Neural progenitor cell (in vitro differentiated cells): Measurements from ENCODE around the gene NODAL. TPM values are rescaled to one million over a fixed set of nuclear protein-coding genes. Genes with fewer than 3 reads are reported as not detected.

Experiments used
- DNase-seq: peaks from one replicate; pipeline ENCODE4 v3.0.0-alpha.2; 2016; ENCODE audit warnings: low spot score
- H2AFZ ChIP-seq: fragments of 200-600 bp; sonication (generic); replicated peaks from 2 replicates; pipeline ENCODE4 v1.6.1; 2016; ENCODE audit warnings: antibody characterized with exemption
- H3F3A ChIP-seq: fragments of 200-600 bp; sonication (generic); 2 replicates; pipeline ENCODE4 v1.6.1; 2016; ENCODE audit warnings: antibody characterized with exemption, low read depth
- H3K27ac ChIP-seq: fragments of 200-600 bp; sonication (generic); 2 replicates; pipeline ENCODE4 v1.5.1; 2016; ENCODE audit warnings: mild to moderate bottlenecking
- H3K27me3 ChIP-seq: fragments of 200-600 bp; sonication (generic); 2 replicates; pipeline ENCODE4 v1.6.1; 2016; ENCODE audit warnings: mild to moderate bottlenecking, moderate library complexity
- H3K36me3 ChIP-seq: fragments of 200-600 bp; sonication (generic); 2 replicates; pipeline ENCODE4 v1.5.1; 2016
- H3K4me1 ChIP-seq: fragments of 200-600 bp; sonication (generic); 2 replicates; pipeline ENCODE4 v1.6.1; 2016; ENCODE audit warnings: mixed run types
- H3K4me2 ChIP-seq: fragments of 200-600 bp; sonication (generic); 2 replicates; pipeline ENCODE4 v1.6.1; 2016
- H3K4me3 ChIP-seq: fragments of 200-600 bp; sonication (generic); 2 replicates; pipeline ENCODE4 v1.5.1; 2016
- H3K79me2 ChIP-seq: fragments of 200-600 bp; sonication (generic); 2 replicates; pipeline ENCODE4 v1.6.1; 2016; ENCODE audit warnings: low read depth
- H3K9ac ChIP-seq: fragments of 200-600 bp; sonication (generic); 2 replicates; pipeline ENCODE4 v1.6.1; 2016
- H3K9me3 ChIP-seq: fragments of 200-600 bp; sonication (generic); 2 replicates; pipeline ENCODE4 v1.5.1; 2016; ENCODE audit warnings: low read depth
- H4K20me1 ChIP-seq: fragments of 200-600 bp; sonication (generic); 2 replicates; pipeline ENCODE4 v1.6.1; 2016; ENCODE audit warnings: low read depth
- H3K27ac Mint-ChIP-seq: 3 replicates; pipeline ENCODE4 v1.8.0; 2021; ENCODE audit warnings: mixed read lengths
- H3K27me3 Mint-ChIP-seq: 2 replicates; pipeline ENCODE4 v1.8.0; 2022; ENCODE audit warnings: low read depth, mild to moderate bottlenecking, inconsistent platforms, moderate library complexity, mixed read lengths; ENCODE audit not compliant: insufficient read depth
- H3K36me3 Mint-ChIP-seq: 3 replicates; pipeline ENCODE4 v1.8.0; 2021; ENCODE audit warnings: mixed read lengths
- H3K4me1 Mint-ChIP-seq: 3 replicates; pipeline ENCODE4 v1.8.0; 2021; ENCODE audit warnings: mixed read lengths
- H3K4me3 Mint-ChIP-seq: 3 replicates; pipeline ENCODE4 v1.8.0; 2021; ENCODE audit warnings: mild to moderate bottlenecking, moderate library complexity, mixed read lengths
- H3K9me3 Mint-ChIP-seq: 3 replicates; pipeline ENCODE4 v1.8.0; 2020; ENCODE audit warnings: mixed read lengths
- CTCF ChIP-seq: fragments of 200-600 bp; sonication (generic); IDR thresholded peaks from 2 replicates; pipeline ENCODE4 v1.5.1; 2017; ENCODE audit warnings: antibody characterized with exemption, mild to moderate bottlenecking
- EZH2 ChIP-seq: fragments of 200-600 bp; sonication (generic); IDR thresholded peaks from 2 replicates; pipeline ENCODE4 v1.6.1; 2017; ENCODE audit warnings: antibody characterized with exemption, mild to moderate bottlenecking, moderate library complexity
- EZH2phosphoT487 ChIP-seq: fragments of 200-600 bp; sonication (generic); IDR thresholded peaks from 2 replicates; pipeline ENCODE4 v1.6.1; 2017; ENCODE audit warnings: antibody characterized with exemption
- total RNA-seq: library from RNA; depleted of rRNA; stranded (reverse); fragments of >200 nt; gene quantifications from 2 replicates; pipeline ENCODE4 v1.2.3, GENCODE V29; 2015; ENCODE audit warnings: low replicate concordance

The NODAL gene
- total RNA-seq, 1 donor from 2014 or later: not detected

- Histone ChIP-seq H4K20me1 (peaks cover 21% of the 10 kb centered on the region), H3K9me3 (no peaks in the 10 kb centered on the region), H3K27me3 (no peaks in the 10 kb centered on the region), H3K36me3 (peaks cover 12% of the 10 kb centered on the region), H2AFZ (no peak overlapping the region), H3K4me2 (no peak overlapping the region), H3F3A (no peaks in the 10 kb centered on the region), H3K4me1 (peaks cover 4% of the 10 kb centered on the region), H3K79me2 (peaks cover 4% of the 10 kb centered on the region), H3K4me3 (no peak overlapping the region), H3K27ac (no peak overlapping the region), H3K9ac (no peak overlapping the region)
- DNase-seq: no peak
- Mint-ChIP-seq H3K9me3 (no peaks in the 10 kb centered on the region), H3K4me1 (peaks cover 11% of the 10 kb centered on the region), H3K36me3 (peaks cover 51% of the 10 kb centered on the region), H3K4me3 (no peak overlapping the region), H3K27me3 (peaks cover 4% of the 10 kb centered on the region), H3K27ac (no peak overlapping the region)
- TF ChIP-seq CTCF (no peak), EZH2phosphoT487 (no peak), EZH2 (no peak)
Measured at GRCh38 chr10:70424320-70424719, 17.2 kb downstream of the NODAL start.

- H3K9me3 ChIP-seq: no peaks in the 10 kb centered on the region
- peaks cover 4% of the 10 kb centered on the region for H3K4me1 ChIP-seq
- H3F3A ChIP-seq: no peaks in the 10 kb centered on the region
- peaks cover 12% of the 10 kb centered on the region for H3K36me3 ChIP-seq
- no peak overlapping the region for H2AFZ ChIP-seq
- Mint-ChIP-seq H3K4me1 (peaks cover 6% of the 10 kb centered on the region), H3K27me3 (no peaks in the 10 kb centered on the region), H3K4me3 (no peak overlapping the region), H3K36me3 (peaks cover 49% of the 10 kb centered on the region), H3K9me3 (no peaks in the 10 kb centered on the region), H3K27ac (no peak overlapping the region)
- no peak overlapping the region for H3K4me3 ChIP-seq
- DNase-seq: no peak
- TF ChIP-seq EZH2 (no peak), EZH2phosphoT487 (no peak), CTCF (no peak)
- no peaks in the 10 kb centered on the region for H3K27me3 ChIP-seq
- H4K20me1 ChIP-seq: peaks cover 42% of the 10 kb centered on the region
- no peak overlapping the region for H3K9ac ChIP-seq
- no peak overlapping the region for H3K27ac ChIP-seq
- H3K4me2 ChIP-seq: no peak overlapping the region
- H3K79me2 ChIP-seq: peaks cover 60% of the 10 kb centered on the region
Measured at GRCh38 chr10:70418713-70419112, 22.8 kb downstream of the NODAL start.

GRCh38 chr10:70418229-70418628, 23.3 kb downstream of the NODAL start:
- Histone ChIP-seq H3K9ac (no peak overlapping the region), H3K4me1 (peaks cover 4% of the 10 kb centered on the region), H3K79me2 (peaks cover 65% of the 10 kb centered on the region), H3K27ac (no peak overlapping the region), H3K9me3 (no peaks in the 10 kb centered on the region), H3K4me2 (no peak overlapping the region), H2AFZ (no peak overlapping the region), H4K20me1 (peaks cover 47% of the 10 kb centered on the region), H3K36me3 (peaks cover 9% of the 10 kb centered on the region), H3K4me3 (no peak overlapping the region), H3K27me3 (no peaks in the 10 kb centered on the region), H3F3A (no peaks in the 10 kb centered on the region)
- Mint-ChIP-seq H3K27me3 (no peaks in the 10 kb centered on the region), H3K9me3 (no peaks in the 10 kb centered on the region), H3K4me1 (peaks cover 1% of the 10 kb centered on the region), H3K36me3 (peaks cover 47% of the 10 kb centered on the region), H3K27ac (no peak overlapping the region), H3K4me3 (no peak overlapping the region)
- TF ChIP-seq EZH2phosphoT487 (no peak), EZH2 (no peak), CTCF (no peak)
- no peak for DNase-seq
